GM23338 (cell line): ENCODE measurements around the gene ANKK1. TPM values are rescaled to one million over a fixed set of nuclear protein-coding genes. Genes with fewer than 3 reads are reported as not detected.

Experiments used
- ATAC-seq: fragments of 200-7000 bp; cut with Tn5 transposase; 3 replicates; pipeline ENCODE4 v1.9.1; 2020
- DNase-seq: peaks from one replicate; pipeline ENCODE4 v3.0.0-alpha.2; 2015; ENCODE audit warnings: low spot score
- H2AFZ ChIP-seq: fragments of 200-600 bp; sonication (generic); 2 replicates; pipeline ENCODE4 v1.8.0; 2016; ENCODE audit warnings: antibody characterized with exemption, mild to moderate bottlenecking, moderate library complexity
- H3F3A ChIP-seq: fragments of 200-600 bp; sonication (generic); replicated peaks from 2 replicates; pipeline ENCODE4 v1.8.0; 2017; ENCODE audit warnings: antibody characterized with exemption, mixed run types, low read depth
- H3K27ac ChIP-seq: fragments of 200-600 bp; sonication (generic); 2 replicates; pipeline ENCODE4 v1.6.1; 2016; ENCODE audit warnings: low read depth
- H3K27me3 ChIP-seq: fragments of 200-600 bp; sonication (generic); 2 replicates; pipeline ENCODE4 v1.8.0; 2016; ENCODE audit warnings: mild to moderate bottlenecking, mixed run types, moderate library complexity; ENCODE audit not compliant: insufficient read depth
- H3K36me3 ChIP-seq: fragments of 200-600 bp; sonication (generic); 2 replicates; pipeline ENCODE4 v1.8.0; 2016; ENCODE audit warnings: mild to moderate bottlenecking; ENCODE audit not compliant: insufficient read depth
- H3K4me1 ChIP-seq: fragments of 200-600 bp; sonication (generic); 2 replicates; pipeline ENCODE4 v1.8.0; 2016; ENCODE audit warnings: mild to moderate bottlenecking, moderate library complexity; ENCODE audit not compliant: insufficient read depth
- H3K4me2 ChIP-seq: fragments of 200-600 bp; sonication (generic); 2 replicates; pipeline ENCODE4 v1.7.1; 2017; ENCODE audit warnings: mixed run types
- H3K4me3 ChIP-seq: fragments of 200-600 bp; sonication (generic); 2 replicates; pipeline ENCODE4 v1.6.1; 2016; ENCODE audit warnings: mixed run types
- H3K79me2 ChIP-seq: fragments of 200-600 bp; sonication (generic); replicated peaks from 2 replicates; pipeline ENCODE4 v1.8.0; 2017; ENCODE audit warnings: mild to moderate bottlenecking; ENCODE audit not compliant: insufficient read depth
- H3K9me2 ChIP-seq: fragments of 200-600 bp; sonication (generic); 2 replicates; pipeline ENCODE4 v1.8.0; 2017; ENCODE audit not compliant: insufficient read depth
- H4K20me1 ChIP-seq: fragments of 200-600 bp; sonication (generic); replicated peaks from 2 replicates; pipeline ENCODE4 v1.8.0; 2017; ENCODE audit warnings: mild to moderate bottlenecking; ENCODE audit not compliant: insufficient read depth
- H3K27ac Mint-ChIP-seq: 2 replicates; pipeline ENCODE4 v1.8.0; 2020; ENCODE audit warnings: inconsistent platforms, mild to moderate bottlenecking, moderate library complexity, mixed read lengths
- H3K27me3 Mint-ChIP-seq: 3 replicates; pipeline ENCODE4 v1.8.0; 2022; ENCODE audit warnings: low read depth, mild to moderate bottlenecking, moderate library complexity, mixed read lengths, inconsistent platforms; ENCODE audit not compliant: insufficient read depth, poor library complexity
- H3K36me3 Mint-ChIP-seq: 3 replicates; pipeline ENCODE4 v1.8.0; 2021; ENCODE audit warnings: low read depth, mild to moderate bottlenecking, inconsistent platforms, moderate library complexity, mixed read lengths
- H3K4me1 Mint-ChIP-seq: 3 replicates; pipeline ENCODE4 v1.8.0; 2020; ENCODE audit warnings: mild to moderate bottlenecking, inconsistent platforms, mixed read lengths
- H3K4me3 Mint-ChIP-seq: 3 replicates; pipeline ENCODE4 v1.8.0; 2021; ENCODE audit warnings: moderate library complexity, mild to moderate bottlenecking, inconsistent platforms, mixed read lengths
- H3K9me3 Mint-ChIP-seq: 3 replicates; pipeline ENCODE4 v1.8.0; 2020; ENCODE audit warnings: moderate library complexity, mild to moderate bottlenecking, inconsistent platforms, mixed read lengths
- ETS1 ChIP-seq: IDR thresholded peaks from 2 replicates; pipeline ENCODE4 v1.6.1; 2016; ENCODE audit warnings: antibody characterized with exemption
- EZH2 ChIP-seq: fragments of 200-600 bp; sonication (generic); IDR thresholded peaks from one replicate; pipeline ENCODE4 v1.8.0; 2017; ENCODE audit warnings: antibody characterized with exemption, mild to moderate bottlenecking, low read depth; ENCODE audit not compliant: unreplicated experiment
- EZH2phosphoT487 ChIP-seq: fragments of 200-600 bp; sonication (generic); IDR thresholded peaks from one replicate; pipeline ENCODE4 v1.8.1; 2018; ENCODE audit warnings: antibody characterized with exemption; ENCODE audit not compliant: unreplicated experiment
- JUNB ChIP-seq: IDR thresholded peaks from one replicate; pipeline ENCODE4 v1.6.1; 2016; ENCODE audit warnings: antibody characterized with exemption; ENCODE audit not compliant: unreplicated experiment
- NANOG ChIP-seq: IDR thresholded peaks from 2 replicates; pipeline ENCODE4 v1.6.1; 2016; ENCODE audit warnings: antibody characterized with exemption, borderline replicate concordance
- POLR2AphosphoS5 ChIP-seq: IDR thresholded peaks from 2 replicates; pipeline ENCODE4 v1.6.1; 2016; ENCODE audit warnings: antibody characterized with exemption, low read depth
- STAT1 ChIP-seq: IDR thresholded peaks from one replicate; pipeline ENCODE4 v1.6.1; 2016; ENCODE audit warnings: antibody characterized with exemption; ENCODE audit not compliant: unreplicated experiment
- ZNF114 ChIP-seq: fragments of 250-450 bp; sonication (Bioruptor Pico); IDR thresholded peaks from 2 replicates; pipeline ENCODE4 v1.5.0; 2020; ENCODE audit warnings: mild to moderate bottlenecking, moderate library complexity
- polyA plus RNA-seq: library from polyadenylated mRNA; unstranded; fragments of >200 nt; fragmentation: Nextera tagmentation; extraction: Ambion mirVana; gene quantifications from 2 replicates; pipeline ENCODE4 v1.2.1, GENCODE V29; 2016
- total RNA-seq: library from RNA; depleted of rRNA; stranded (reverse); fragments of >200 nt; shearing (Covaris generic); gene quantifications from 2 replicates; pipeline ENCODE4 v1.2.3, GENCODE V29; 2014
- TF ChIP-seq, protein P1 (sequence below), 2 experiments: fragments of 200-600 bp in 1 of 2; sonication (generic) in 1 of 2; conservative IDR thresholded peaks; 2 replicates each; pipeline versions ENCODE4 v1.5.1 to v1.6.1; 2016 to 2017; ENCODE audit warnings: antibody characterized with exemption in 2 of 2, low read depth in 2 of 2, mild to moderate bottlenecking in 2 of 2, moderate library complexity in 1 of 2
- TF ChIP-seq, protein P2 (sequence below): IDR thresholded peaks from one replicate; pipeline ENCODE4 v1.6.1; 2018; ENCODE audit warnings: antibody characterized with exemption; ENCODE audit not compliant: unreplicated experiment
- TF ChIP-seq, protein P3 (sequence below): fragments of 250-450 bp; sonication (Bioruptor Pico); IDR thresholded peaks from 2 replicates; pipeline ENCODE4 v1.5.0; 2020; ENCODE audit warnings: mild to moderate bottlenecking, moderate library complexity

The ANKK1 gene
- total and polyA plus RNA-seq, 2 experiments from 2014 or later, result 0.08 to 0.14 TPM

GRCh38 chr11:113377681-113378412 lies 9.7 kb upstream of the ANKK1 start:
- Mint-ChIP-seq H3K4me1 (peaks cover 9% of the 10 kb centered on the region; the same call in 2 of the 3 replicates), H3K36me3 (no peaks in the 10 kb centered on the region), H3K27ac (no peak overlapping the region), H3K9me3 (0 out of 3 replicates have a peak, but pooled peaks cover 3% of the 10 kb centered on the region), H3K4me3 (no peak overlapping the region), H3K27me3 (peaks cover 6% of the 10 kb centered on the region)
- H2AFZ ChIP-seq, result peak overlapping the region; percentile 45; the same call in 1 of the 2 replicates
- H3K27ac ChIP-seq, result no peak overlapping the region
- DNase-seq (no peak), ATAC-seq (no peak)
- no peaks in the 10 kb centered on the region for H3K79me2 ChIP-seq
- no peaks in the 10 kb centered on the region for H4K20me1 ChIP-seq
- H3K36me3 ChIP-seq, result no peaks in the 10 kb centered on the region
- H3K4me3 ChIP-seq, result no peak overlapping the region
- 0 out of 2 replicates have a peak, but pooled peaks cover 4% of the 10 kb centered on the region for H3K9me2 ChIP-seq
- TF ChIP-seq, protein P1, sequence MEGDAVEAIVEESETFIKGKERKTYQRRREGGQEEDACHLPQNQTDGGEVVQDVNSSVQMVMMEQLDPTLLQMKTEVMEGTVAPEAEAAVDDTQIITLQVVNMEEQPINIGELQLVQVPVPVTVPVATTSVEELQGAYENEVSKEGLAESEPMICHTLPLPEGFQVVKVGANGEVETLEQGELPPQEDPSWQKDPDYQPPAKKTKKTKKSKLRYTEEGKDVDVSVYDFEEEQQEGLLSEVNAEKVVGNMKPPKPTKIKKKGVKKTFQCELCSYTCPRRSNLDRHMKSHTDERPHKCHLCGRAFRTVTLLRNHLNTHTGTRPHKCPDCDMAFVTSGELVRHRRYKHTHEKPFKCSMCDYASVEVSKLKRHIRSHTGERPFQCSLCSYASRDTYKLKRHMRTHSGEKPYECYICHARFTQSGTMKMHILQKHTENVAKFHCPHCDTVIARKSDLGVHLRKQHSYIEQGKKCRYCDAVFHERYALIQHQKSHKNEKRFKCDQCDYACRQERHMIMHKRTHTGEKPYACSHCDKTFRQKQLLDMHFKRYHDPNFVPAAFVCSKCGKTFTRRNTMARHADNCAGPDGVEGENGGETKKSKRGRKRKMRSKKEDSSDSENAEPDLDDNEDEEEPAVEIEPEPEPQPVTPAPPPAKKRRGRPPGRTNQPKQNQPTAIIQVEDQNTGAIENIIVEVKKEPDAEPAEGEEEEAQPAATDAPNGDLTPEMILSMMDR (conservative IDR thresholded peaks at IDR 0.05; ENCODE audit: low read depth in 2 of 2), result no peak
- TF ChIP-seq JUNB, result no peak
- TF ChIP-seq EZH2phosphoT487, result no peak
- TF ChIP-seq ZNF114 (CRISPR knock-in tag), result no peak
- TF ChIP-seq, protein P2, sequence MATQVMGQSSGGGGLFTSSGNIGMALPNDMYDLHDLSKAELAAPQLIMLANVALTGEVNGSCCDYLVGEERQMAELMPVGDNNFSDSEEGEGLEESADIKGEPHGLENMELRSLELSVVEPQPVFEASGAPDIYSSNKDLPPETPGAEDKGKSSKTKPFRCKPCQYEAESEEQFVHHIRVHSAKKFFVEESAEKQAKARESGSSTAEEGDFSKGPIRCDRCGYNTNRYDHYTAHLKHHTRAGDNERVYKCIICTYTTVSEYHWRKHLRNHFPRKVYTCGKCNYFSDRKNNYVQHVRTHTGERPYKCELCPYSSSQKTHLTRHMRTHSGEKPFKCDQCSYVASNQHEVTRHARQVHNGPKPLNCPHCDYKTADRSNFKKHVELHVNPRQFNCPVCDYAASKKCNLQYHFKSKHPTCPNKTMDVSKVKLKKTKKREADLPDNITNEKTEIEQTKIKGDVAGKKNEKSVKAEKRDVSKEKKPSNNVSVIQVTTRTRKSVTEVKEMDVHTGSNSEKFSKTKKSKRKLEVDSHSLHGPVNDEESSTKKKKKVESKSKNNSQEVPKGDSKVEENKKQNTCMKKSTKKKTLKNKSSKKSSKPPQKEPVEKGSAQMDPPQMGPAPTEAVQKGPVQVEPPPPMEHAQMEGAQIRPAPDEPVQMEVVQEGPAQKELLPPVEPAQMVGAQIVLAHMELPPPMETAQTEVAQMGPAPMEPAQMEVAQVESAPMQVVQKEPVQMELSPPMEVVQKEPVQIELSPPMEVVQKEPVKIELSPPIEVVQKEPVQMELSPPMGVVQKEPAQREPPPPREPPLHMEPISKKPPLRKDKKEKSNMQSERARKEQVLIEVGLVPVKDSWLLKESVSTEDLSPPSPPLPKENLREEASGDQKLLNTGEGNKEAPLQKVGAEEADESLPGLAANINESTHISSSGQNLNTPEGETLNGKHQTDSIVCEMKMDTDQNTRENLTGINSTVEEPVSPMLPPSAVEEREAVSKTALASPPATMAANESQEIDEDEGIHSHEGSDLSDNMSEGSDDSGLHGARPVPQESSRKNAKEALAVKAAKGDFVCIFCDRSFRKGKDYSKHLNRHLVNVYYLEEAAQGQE, result no peak
- TF ChIP-seq EZH2, result no peak
- no peak for TF ChIP-seq ETS1
- TF ChIP-seq NANOG, result no peak
- TF ChIP-seq, protein P3, sequence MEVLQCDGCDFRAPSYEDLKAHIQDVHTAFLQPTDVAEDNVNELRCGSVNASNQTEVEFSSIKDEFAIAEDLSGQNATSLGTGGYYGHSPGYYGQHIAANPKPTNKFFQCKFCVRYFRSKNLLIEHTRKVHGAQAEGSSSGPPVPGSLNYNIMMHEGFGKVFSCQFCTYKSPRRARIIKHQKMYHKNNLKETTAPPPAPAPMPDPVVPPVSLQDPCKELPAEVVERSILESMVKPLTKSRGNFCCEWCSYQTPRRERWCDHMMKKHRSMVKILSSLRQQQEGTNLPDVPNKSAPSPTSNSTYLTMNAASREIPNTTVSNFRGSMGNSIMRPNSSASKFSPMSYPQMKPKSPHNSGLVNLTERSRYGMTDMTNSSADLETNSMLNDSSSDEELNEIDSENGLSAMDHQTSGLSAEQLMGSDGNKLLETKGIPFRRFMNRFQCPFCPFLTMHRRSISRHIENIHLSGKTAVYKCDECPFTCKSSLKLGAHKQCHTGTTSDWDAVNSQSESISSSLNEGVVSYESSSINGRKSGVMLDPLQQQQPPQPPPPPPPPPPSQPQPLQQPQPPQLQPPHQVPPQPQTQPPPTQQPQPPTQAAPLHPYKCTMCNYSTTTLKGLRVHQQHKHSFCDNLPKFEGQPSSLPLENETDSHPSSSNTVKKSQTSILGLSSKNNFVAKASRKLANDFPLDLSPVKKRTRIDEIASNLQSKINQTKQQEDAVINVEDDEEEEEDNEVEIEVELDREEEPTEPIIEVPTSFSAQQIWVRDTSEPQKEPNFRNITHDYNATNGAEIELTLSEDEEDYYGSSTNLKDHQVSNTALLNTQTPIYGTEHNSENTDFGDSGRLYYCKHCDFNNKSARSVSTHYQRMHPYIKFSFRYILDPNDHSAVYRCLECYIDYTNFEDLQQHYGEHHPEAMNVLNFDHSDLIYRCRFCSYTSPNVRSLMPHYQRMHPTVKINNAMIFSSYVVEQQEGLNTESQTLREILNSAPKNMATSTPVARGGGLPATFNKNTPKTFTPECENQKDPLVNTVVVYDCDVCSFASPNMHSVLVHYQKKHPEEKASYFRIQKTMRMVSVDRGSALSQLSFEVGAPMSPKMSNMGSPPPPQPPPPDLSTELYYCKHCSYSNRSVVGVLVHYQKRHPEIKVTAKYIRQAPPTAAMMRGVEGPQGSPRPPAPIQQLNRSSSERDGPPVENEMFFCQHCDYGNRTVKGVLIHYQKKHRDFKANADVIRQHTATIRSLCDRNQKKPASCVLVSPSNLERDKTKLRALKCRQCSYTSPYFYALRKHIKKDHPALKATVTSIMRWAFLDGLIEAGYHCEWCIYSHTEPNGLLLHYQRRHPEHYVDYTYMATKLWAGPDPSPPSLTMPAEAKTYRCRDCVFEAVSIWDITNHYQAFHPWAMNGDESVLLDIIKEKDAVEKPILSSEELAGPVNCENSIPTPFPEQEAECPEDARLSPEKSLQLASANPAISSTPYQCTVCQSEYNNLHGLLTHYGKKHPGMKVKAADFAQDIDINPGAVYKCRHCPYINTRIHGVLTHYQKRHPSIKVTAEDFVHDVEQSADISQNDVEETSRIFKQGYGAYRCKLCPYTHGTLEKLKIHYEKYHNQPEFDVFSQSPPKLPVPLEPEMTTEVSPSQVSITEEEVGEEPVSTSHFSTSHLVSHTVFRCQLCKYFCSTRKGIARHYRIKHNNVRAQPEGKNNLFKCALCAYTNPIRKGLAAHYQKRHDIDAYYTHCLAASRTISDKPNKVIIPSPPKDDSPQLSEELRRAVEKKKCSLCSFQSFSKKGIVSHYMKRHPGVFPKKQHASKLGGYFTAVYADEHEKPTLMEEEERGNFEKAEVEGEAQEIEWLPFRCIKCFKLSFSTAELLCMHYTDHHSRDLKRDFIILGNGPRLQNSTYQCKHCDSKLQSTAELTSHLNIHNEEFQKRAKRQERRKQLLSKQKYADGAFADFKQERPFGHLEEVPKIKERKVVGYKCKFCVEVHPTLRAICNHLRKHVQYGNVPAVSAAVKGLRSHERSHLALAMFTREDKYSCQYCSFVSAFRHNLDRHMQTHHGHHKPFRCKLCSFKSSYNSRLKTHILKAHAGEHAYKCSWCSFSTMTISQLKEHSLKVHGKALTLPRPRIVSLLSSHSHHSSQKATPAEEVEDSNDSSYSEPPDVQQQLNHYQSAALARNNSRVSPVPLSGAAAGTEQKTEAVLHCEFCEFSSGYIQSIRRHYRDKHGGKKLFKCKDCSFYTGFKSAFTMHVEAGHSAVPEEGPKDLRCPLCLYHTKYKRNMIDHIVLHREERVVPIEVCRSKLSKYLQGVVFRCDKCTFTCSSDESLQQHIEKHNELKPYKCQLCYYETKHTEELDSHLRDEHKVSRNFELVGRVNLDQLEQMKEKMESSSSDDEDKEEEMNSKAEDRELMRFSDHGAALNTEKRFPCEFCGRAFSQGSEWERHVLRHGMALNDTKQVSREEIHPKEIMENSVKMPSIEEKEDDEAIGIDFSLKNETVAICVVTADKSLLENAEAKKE, result no peak
- TF ChIP-seq STAT1, result no peak
- no peak for TF ChIP-seq POLR2AphosphoS5
- no peaks in the 10 kb centered on the region for H3F3A ChIP-seq
- H3K27me3 ChIP-seq, result no peaks in the 10 kb centered on the region
- H3K4me2 ChIP-seq, result no peak overlapping the region
- no peaks in the 10 kb centered on the region for H3K4me1 ChIP-seq
